ENCODE measurements around the gene KRTAP20-1.

Gene KRTAP20-1

GRCh38 chr21:30652891-30653290 is 36.7 kb downstream of the KRTAP20-1 start:
- TF ChIP-seq CTCF (conservative IDR thresholded peaks at IDR 0.05; ENCODE audit: low read length) (no peak), EZH2phosphoT487 (IDR thresholded peaks at IDR 0.05; ENCODE audit: borderline replicate concordance) (no peak)
- no peaks in the 10 kb centered on the region for H3K79me2 ChIP-seq (ENCODE audit: insufficient read depth, low read length)
- no peaks in the 10 kb centered on the region for H3K27me3 ChIP-seq (ENCODE audit: insufficient read depth, low read length, poor library complexity, severe bottlenecking)
- H3K9me3 ChIP-seq (ENCODE audit: insufficient read depth, low read depth, low read length): no peaks in the 10 kb centered on the region
- no peaks in the 10 kb centered on the region for H3K4me1 ChIP-seq (ENCODE audit: insufficient read depth, low read length, poor library complexity, severe bottlenecking)
- no peak overlapping the region for H3K4me3 ChIP-seq (ENCODE audit: low read length, poor library complexity, severe bottlenecking)
- H4K20me1 ChIP-seq (ENCODE audit: insufficient read depth, low read length, poor library complexity, severe bottlenecking): no peaks in the 10 kb centered on the region
- no peak overlapping the region for H3K9ac ChIP-seq (ENCODE audit: low read depth, low read length, poor library complexity, severe bottlenecking)
- no peaks in the 10 kb centered on the region for H3F3A ChIP-seq (ENCODE audit: low read depth)
- H2AFZ ChIP-seq (ENCODE audit: low read length): no peak overlapping the region
- H3K9me2 ChIP-seq (replicated peaks; ENCODE audit: low read depth, low read length): no peaks in the 10 kb centered on the region
- no peak overlapping the region for H3K4me2 ChIP-seq (ENCODE audit: low read depth, low read length, poor library complexity, severe bottlenecking)
- H3K36me3 ChIP-seq (ENCODE audit: insufficient read depth, low read length): no peaks in the 10 kb centered on the region
